K562 (cell line): ENCODE results near the gene IFT52.

ENCODE experiments used
- CCNT2 ChIP-seq: IDR thresholded peaks from 2 replicates; pipeline ENCODE4 v1.6.1; 2011; ENCODE audit warnings: borderline replicate concordance, low read depth, mild to moderate bottlenecking, moderate library complexity, mixed read lengths, low read length; ENCODE audit not compliant: insufficient read length; ENCODE audit errors: extremely low read depth
- HMG20A ChIP-seq: fragments of 450-650 bp; formaldehyde crosslinking; conservative IDR thresholded peaks from 2 replicates; pipeline ENCODE4 v1.4.0; 2020; ENCODE audit warnings: mild to moderate bottlenecking, mixed read lengths
- POLR2AphosphoS5 ChIP-seq: IDR thresholded peaks from 2 replicates; pipeline ENCODE4 v1.6.1; 2011; ENCODE audit warnings: mild to moderate bottlenecking, low read depth, low read length, moderate library complexity; ENCODE audit not compliant: control insufficient read depth, insufficient read depth
- SMARCE1 ChIP-seq: fragments of 450-650 bp; IDR thresholded peaks from 2 replicates; pipeline ENCODE4 v1.7.1; 2016; ENCODE audit warnings: mild to moderate bottlenecking
- SP1 ChIP-seq: sonication (generic); formaldehyde crosslinking; IDR thresholded peaks from 2 replicates; pipeline ENCODE4 v1.8.1; 2022; ENCODE audit warnings: mild to moderate bottlenecking, missing genetic modification reagents
- YY1 ChIP-seq, 3 experiments: IDR thresholded peaks; 2 replicates each; pipeline ENCODE4 v1.6.1; 2011; ENCODE audit warnings: low read length in 2 of 3, mild to moderate bottlenecking in 2 of 3, moderate library complexity in 2 of 3, borderline replicate concordance in 1 of 3, control low read depth in 1 of 3, low read depth in 1 of 3; ENCODE audit not compliant: insufficient read depth in 3 of 3, insufficient replicate concordance in 2 of 3, control insufficient read depth in 1 of 3, insufficient read length in 1 of 3; ENCODE audit errors: extremely low read depth in 1 of 3
- ZBTB26 ChIP-seq: fragments of 450-650 bp; formaldehyde crosslinking; IDR thresholded peaks from 2 replicates; pipeline ENCODE4 v1.4.0; 2022; ENCODE audit warnings: missing genetic modification characterization
- ZNF146 ChIP-seq: IDR thresholded peaks from one replicate; pipeline ENCODE4 v1.6.1; 2018; ENCODE audit warnings: missing compliant biosample characterization; ENCODE audit not compliant: unreplicated experiment
- ZNF830 ChIP-seq: fragments of 250-450 bp; sonication (Bioruptor Pico); IDR thresholded peaks from 2 replicates; pipeline ENCODE4 v1.5.0; 2021; ENCODE audit warnings: mild to moderate bottlenecking
- TF ChIP-seq, protein P1 (sequence below), 3 experiments: IDR thresholded peaks in 2 of 3; conservative IDR thresholded peaks in 1 of 3; 2 replicates each; pipeline ENCODE4 v1.5.1; 2011 to 2012; ENCODE audit warnings: low read length in 3 of 3, mild to moderate bottlenecking in 3 of 3, control low read depth in 2 of 3, improper control_type of control experiment in 1 of 3, inconsistent platforms in 1 of 3, low read depth in 1 of 3, mixed read lengths in 1 of 3, moderate library complexity in 1 of 3; ENCODE audit not compliant: insufficient read depth in 2 of 3

DNA sequence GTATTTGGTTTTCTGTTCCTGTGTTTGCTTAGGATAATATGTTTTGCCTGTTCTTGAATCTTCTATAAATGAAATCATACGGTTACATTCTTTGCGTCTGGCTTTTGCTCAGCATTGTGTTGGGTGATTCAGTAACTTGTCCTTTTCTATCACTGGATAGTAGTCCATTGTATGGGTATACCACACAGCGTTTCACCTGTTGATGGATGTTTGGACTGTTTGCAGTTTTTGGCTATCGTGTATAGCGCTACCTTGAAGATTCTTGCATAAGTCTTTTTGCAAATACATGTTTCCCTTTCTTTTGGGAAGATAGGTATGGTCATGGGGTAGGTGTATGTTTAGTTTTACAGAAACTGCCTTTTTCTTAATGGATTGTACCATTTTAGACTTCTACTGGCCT, 85.6 kb downstream of the IFT52 start:
- TF ChIP-seq SMARCE1 (no peak), CCNT2 (no peak), ZNF146 (CRISPR knock-in tag) (no peak), POLR2AphosphoS5 (no peak), HMG20A (no peak), ZNF830 (CRISPR knock-in tag) (no peak), ZBTB26 (CRISPR knock-in tag) (no peak), SP1 (CRISPR knock-in tag) (no peak), YY1 (IDR thresholded peaks at IDR 0.05; ENCODE audit: borderline replicate concordance in 1 of 3, control insufficient read depth in 1 of 3, extremely low read depth in 1 of 3, insufficient read depth in 3 of 3, insufficient read length in 1 of 3, insufficient replicate concordance in 2 of 3, low read depth in 1 of 3, low read length in 2 of 3) (no peak)
- TF ChIP-seq, protein P1, sequence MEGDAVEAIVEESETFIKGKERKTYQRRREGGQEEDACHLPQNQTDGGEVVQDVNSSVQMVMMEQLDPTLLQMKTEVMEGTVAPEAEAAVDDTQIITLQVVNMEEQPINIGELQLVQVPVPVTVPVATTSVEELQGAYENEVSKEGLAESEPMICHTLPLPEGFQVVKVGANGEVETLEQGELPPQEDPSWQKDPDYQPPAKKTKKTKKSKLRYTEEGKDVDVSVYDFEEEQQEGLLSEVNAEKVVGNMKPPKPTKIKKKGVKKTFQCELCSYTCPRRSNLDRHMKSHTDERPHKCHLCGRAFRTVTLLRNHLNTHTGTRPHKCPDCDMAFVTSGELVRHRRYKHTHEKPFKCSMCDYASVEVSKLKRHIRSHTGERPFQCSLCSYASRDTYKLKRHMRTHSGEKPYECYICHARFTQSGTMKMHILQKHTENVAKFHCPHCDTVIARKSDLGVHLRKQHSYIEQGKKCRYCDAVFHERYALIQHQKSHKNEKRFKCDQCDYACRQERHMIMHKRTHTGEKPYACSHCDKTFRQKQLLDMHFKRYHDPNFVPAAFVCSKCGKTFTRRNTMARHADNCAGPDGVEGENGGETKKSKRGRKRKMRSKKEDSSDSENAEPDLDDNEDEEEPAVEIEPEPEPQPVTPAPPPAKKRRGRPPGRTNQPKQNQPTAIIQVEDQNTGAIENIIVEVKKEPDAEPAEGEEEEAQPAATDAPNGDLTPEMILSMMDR (IDR thresholded peaks at IDR 0.05 in 2 of 3, conservative IDR thresholded peaks at IDR 0.05 in 1 of 3; ENCODE audit: insufficient read depth in 2 of 3, low read depth in 1 of 3, low read length in 3 of 3) = no peak
